H1 (cell line): ENCODE data around the gene PTPA. TPM values are rescaled to one million over a fixed set of nuclear protein-coding genes. Genes with fewer than 3 reads are reported as not detected.

Experiments used
- CTCF ChIA-PET: fragments of 300-600 bp; sonication (Branson Sonifier 250); formaldehyde crosslinking; loops from one replicate; lab custom pipeline; 2021; ENCODE audit not compliant: partially characterized antibody; lab: Charles Lee
- POLR2A ChIA-PET: fragments of 300-600 bp; sonication (Branson Sonifier 250); formaldehyde crosslinking; loops from one replicate; lab custom pipeline; 2021; ENCODE audit warnings: inconsistent platforms; ENCODE audit not compliant: partially characterized antibody; lab: Charles Lee
- DNase-seq, 2 experiments: peaks; one replicate each; pipeline versions ENCODE4 v3.0.0 to v3.0.0-alpha.2; 2010 to 2022; ENCODE audit warnings: low spot score in 2 of 2, low read depth in 1 of 2, mixed read lengths in 1 of 2
- FAIRE-seq: peaks from 2 replicates; lab custom pipeline; 2011; peaks lifted over from hg19 to GRCh38; lab: Jason Lieb, UNC
- H2AFZ ChIP-seq: 2 replicates; pipeline ENCODE4 v1.8.1; 2012; ENCODE audit warnings: low read length, inconsistent platforms
- H2AK5ac ChIP-seq: 2 replicates; pipeline ENCODE4 v1.6.1; 2013; ENCODE audit warnings: low read depth, low read length
- H2BK120ac ChIP-seq: replicated peaks from 2 replicates; pipeline ENCODE3; 2013; ENCODE audit warnings: low read depth, low read length, inconsistent platforms
- H2BK12ac ChIP-seq: 2 replicates; pipeline ENCODE4 v1.6.1; 2013; ENCODE audit warnings: low read depth, low read length
- H2BK15ac ChIP-seq: 2 replicates; pipeline ENCODE4 v1.6.1; 2013; ENCODE audit warnings: low read length
- H2BK20ac ChIP-seq: 2 replicates; pipeline ENCODE4 v1.6.1; 2013; ENCODE audit warnings: low read length
- H2BK5ac ChIP-seq: 2 replicates; pipeline ENCODE4 v1.6.1; 2013; ENCODE audit warnings: low read depth, low read length
- H3K14ac ChIP-seq: 2 replicates; pipeline ENCODE4 v1.6.1; 2013; ENCODE audit warnings: inconsistent platforms; ENCODE audit not compliant: insufficient read length
- H3K18ac ChIP-seq: 2 replicates; pipeline ENCODE4 v1.6.1; 2013; ENCODE audit warnings: low read length; ENCODE audit errors: extremely low read depth
- H3K23ac ChIP-seq: 2 replicates; pipeline ENCODE4 v1.6.1; 2013; ENCODE audit warnings: inconsistent platforms; ENCODE audit not compliant: insufficient read length
- H3K23me2 ChIP-seq: 2 replicates; pipeline ENCODE4 v1.6.1; 2013; ENCODE audit warnings: low read depth, low read length
- H3K27ac ChIP-seq: 2 replicates; pipeline ENCODE4 v1.6.1; 2011; ENCODE audit warnings: low read depth, low read length, inconsistent platforms
- H3K27me3 ChIP-seq, 4 experiments: replicated peaks in 1 of 4; 1 replicate in 1 of 4; 2 replicates in 3 of 4; pipeline versions ENCODE4 v1.6.1 to v1.8.1; 2011 to 2013; ENCODE audit warnings: low read length in 3 of 4, mild to moderate bottlenecking in 3 of 4, inconsistent platforms in 2 of 4, mixed read lengths in 2 of 4, moderate library complexity in 1 of 4; ENCODE audit not compliant: control insufficient read depth in 3 of 4, insufficient read depth in 3 of 4; ENCODE audit errors: extremely low read depth in 1 of 4
- H3K36me3 ChIP-seq, 4 experiments: 2 replicates each; pipeline versions ENCODE4 v1.6.1 to v1.8.1; 2011 to 2013; ENCODE audit warnings: mild to moderate bottlenecking in 4 of 4, low read length in 3 of 4, moderate library complexity in 2 of 4, control low read depth in 1 of 4, inconsistent platforms in 1 of 4; ENCODE audit not compliant: insufficient read depth in 4 of 4, control insufficient read depth in 2 of 4
- H3K4ac ChIP-seq: replicated peaks from 2 replicates; pipeline ENCODE3; 2013; ENCODE audit warnings: low read length, low read depth, mixed read lengths, inconsistent platforms; ENCODE audit not compliant: insufficient read length
- H3K4me1 ChIP-seq, 4 experiments: replicated peaks in 1 of 4; 1 replicate in 1 of 4; 2 replicates in 3 of 4; pipeline versions ENCODE4 v1.6.1 to v1.8.1; 2011 to 2013; ENCODE audit warnings: low read length in 3 of 4, inconsistent platforms in 2 of 4, mixed read lengths in 1 of 4; ENCODE audit not compliant: insufficient read depth in 4 of 4, control insufficient read depth in 3 of 4
- H3K4me2 ChIP-seq, 2 experiments: 2 replicates each; pipeline versions ENCODE4 v1.6.1 to v1.8.1; 2011 to 2013; ENCODE audit warnings: low read depth in 2 of 2, low read length in 2 of 2, control low read depth in 1 of 2, inconsistent platforms in 1 of 2, mild to moderate bottlenecking in 1 of 2; ENCODE audit not compliant: insufficient read depth in 1 of 2
- H3K4me3 ChIP-seq, 4 experiments: fragments of 200-600, 300-600 bp in 1 of 4; sonication (generic), shearing (Covaris generic), sonication (Bioruptor Twin) in 1 of 4; 2 replicates each; pipeline versions ENCODE4 v1.5.1 to v1.8.1; 2011 to 2016; ENCODE audit warnings: low read length in 4 of 4, low read depth in 3 of 4, control low read depth in 2 of 4, inconsistent platforms in 2 of 4, mild to moderate bottlenecking in 2 of 4, mixed read lengths in 1 of 4, moderate library complexity in 1 of 4; ENCODE audit not compliant: insufficient read depth in 2 of 4; ENCODE audit errors: extremely low read depth in 1 of 4
- H3K56ac ChIP-seq: replicated peaks from 2 replicates; pipeline ENCODE3; 2013; ENCODE audit warnings: low read depth, mild to moderate bottlenecking, mixed read lengths, low read length, inconsistent platforms; ENCODE audit not compliant: insufficient read length
- H3K79me1 ChIP-seq: 2 replicates; pipeline ENCODE4 v1.6.1; 2013; ENCODE audit warnings: low read depth, low read length, control low read depth
- H3K79me2 ChIP-seq, 2 experiments: 2 replicates each; pipeline versions ENCODE4 v1.6.1 to v1.8.1; 2012 to 2013; ENCODE audit warnings: low read length in 2 of 2, mild to moderate bottlenecking in 2 of 2, inconsistent platforms in 1 of 2; ENCODE audit not compliant: insufficient read depth in 2 of 2, control insufficient read depth in 1 of 2
- H3K9ac ChIP-seq, 4 experiments: replicated peaks in 1 of 4; 1 replicate in 1 of 4; 2 replicates in 3 of 4; pipeline versions ENCODE4 v1.6.1 to v1.8.1; 2011 to 2013; ENCODE audit warnings: low read depth in 3 of 4, low read length in 3 of 4, control low read depth in 2 of 4, mild to moderate bottlenecking in 2 of 4, moderate library complexity in 2 of 4, inconsistent platforms in 1 of 4; ENCODE audit errors: extremely low read depth in 1 of 4
- H3K9me3 ChIP-seq, 2 experiments: 2 replicates each; pipeline versions ENCODE4 v1.6.1 to v1.8.1; 2012 to 2013; ENCODE audit warnings: mild to moderate bottlenecking in 2 of 2, moderate library complexity in 2 of 2, control low read depth in 1 of 2, inconsistent platforms in 1 of 2, low read depth in 1 of 2, low read length in 1 of 2, mixed read lengths in 1 of 2; ENCODE audit not compliant: insufficient read depth in 2 of 2
- H4K20me1 ChIP-seq, 2 experiments: replicated peaks in 1 of 2; 2 replicates each; pipeline versions ENCODE3 to v1.8.1; 2011 to 2013; ENCODE audit warnings: inconsistent platforms in 2 of 2, low read length in 2 of 2, mild to moderate bottlenecking in 1 of 2; ENCODE audit not compliant: insufficient read depth in 2 of 2, control insufficient read depth in 1 of 2
- H4K5ac ChIP-seq: 2 replicates; pipeline ENCODE4 v1.6.1; 2013; ENCODE audit warnings: low read length, low read depth, mixed read lengths, inconsistent platforms; ENCODE audit not compliant: insufficient read length
- H4K8ac ChIP-seq: 2 replicates; pipeline ENCODE4 v1.8.0; 2013; ENCODE audit warnings: mild to moderate bottlenecking, moderate library complexity, low read length, inconsistent platforms; ENCODE audit not compliant: insufficient read depth; ENCODE audit errors: extremely low read depth
- H4K91ac ChIP-seq: replicated peaks from 2 replicates; pipeline ENCODE3; 2013; ENCODE audit warnings: low read length, mixed read lengths, inconsistent platforms; ENCODE audit not compliant: insufficient read length
- KDM1A ChIP-seq: fragments of 200-600, 300-600 bp; sonication (generic); IDR thresholded peaks from 2 replicates; pipeline ENCODE4 v1.7.1; 2016; ENCODE audit warnings: mild to moderate bottlenecking, low read length, borderline replicate concordance
- KDM4A ChIP-seq: IDR thresholded peaks from one replicate; pipeline ENCODE4 v1.7.1; 2012; ENCODE audit warnings: low read depth, mild to moderate bottlenecking, moderate library complexity, low read length, inconsistent platforms; ENCODE audit not compliant: severe bottlenecking
- POU5F1 ChIP-seq: IDR thresholded peaks from 2 replicates; pipeline ENCODE4 v1.6.1; 2011; ENCODE audit warnings: low read depth, mild to moderate bottlenecking, low read length, moderate library complexity
- SP2 ChIP-seq: IDR thresholded peaks from 2 replicates; pipeline ENCODE4 v1.6.1; 2012; ENCODE audit warnings: mild to moderate bottlenecking, low read length, inconsistent platforms
- SRF ChIP-seq: IDR thresholded peaks from 2 replicates; pipeline ENCODE4 v1.6.1; 2011; ENCODE audit warnings: mild to moderate bottlenecking, low read depth, low read length, moderate library complexity
- WGBS, 2 experiments: shearing (Covaris generic) in 1 of 2; methylation state at CpG; one replicate each; pipeline versions ENCODE4 v1.1.6 to v1.1.7; 2013 to 2015; ENCODE audit warnings: low lambda C conversion rate in 2 of 2, mixed read lengths in 2 of 2, inconsistent platforms in 1 of 2, low coverage in 1 of 2, missing lambda C conversion rate in 1 of 2; ENCODE audit not compliant: insufficient replicate concordance in 2 of 2, insufficient coverage in 1 of 2, insufficient read length in 1 of 2; ENCODE audit errors: extremely low coverage in 1 of 2, missing lambda C conversion rate in 1 of 2; 5-methylcytosine and 5-hydroxymethylcytosine counted together
- polyA plus RNA-seq, 7 experiments: library from polyadenylated mRNA; depleted of rRNA in 3 of 7; stranded (reverse) in 5 of 7; unstranded in 2 of 7; fragments of >200 nt in 5 of 7; fragments of 200-250 nt in 2 of 7; gene quantifications; 1 replicate in 5 of 7; 2 replicates in 1 of 7; 4 replicates in 1 of 7; pipeline versions ENCODE4 v1.2.1 to v1.2.3, GENCODE V29; 2011 to 2013; ENCODE audit warnings: missing spikeins in 2 of 7, mixed read lengths in 2 of 7
- total RNA-seq: library from RNA; stranded (reverse); fragmentation: NEBNext Ultra II Directional; extraction: Animal tissue kit (Norgen Biotek cat#: 25700); gene quantifications from 2 replicates; pipeline ENCODE4 v1.2.1, GENCODE V29; 2021

PTPA gene
- total and polyA plus RNA-seq, 2 of the 8 experiments (the other 6 are each of a cell fraction or from before 2014, with no cell fraction given) = 114 to 145 TPM

GRCh38 chr9:129080298-129080600 lies 31.0 kb upstream of the PTPA start:
- H3K27ac ChIP-seq = no peak overlapping the region
- H3K23ac ChIP-seq = no peak overlapping the region
- H3K9ac ChIP-seq = peak overlapping the region in 3 of 4 experiments; percentile 40 to 53 (median 43); a peak in 4 of 7 replicates

More at GRCh38 chr9:129080298-129080600, 31.0 kb upstream of the PTPA start:
- peak overlapping the region; percentile 56; the same call in 1 of the 2 replicates for H2AFZ ChIP-seq
- peaks cover 0 to 9% (median 5%) of the 10 kb centered on the region in 4 experiments; a peak in 6 of 7 replicates for H3K4me1 ChIP-seq
- H3K79me2 ChIP-seq = peaks cover 8 to 42% of the 10 kb centered on the region in 2 experiments; a peak in 3 of 4 replicates
- TF ChIP-seq SRF (no peak), KDM4A (peak; percentile 36), KDM1A (peak; percentile 84), POU5F1 (no peak), SP2 (no peak)
- no peak overlapping the region for H3K14ac ChIP-seq
- peak overlapping the region; percentile 12; the same call in 1 of the 2 replicates for H2BK5ac ChIP-seq
- peak overlapping the region; percentile 65 to 76 for H3K4me2 ChIP-seq
- H4K20me1 ChIP-seq = peaks cover 7 to 19% of the 10 kb centered on the region in 2 experiments
- no peak overlapping the region for H3K18ac ChIP-seq
- H3K23me2 ChIP-seq = peaks cover 8% of the 10 kb centered on the region
- no peaks in the 10 kb centered on the region for H3K27me3 ChIP-seq
- H4K5ac ChIP-seq = peak overlapping the region; percentile 26
- no peak overlapping the region for H2BK20ac ChIP-seq
- H3K79me1 ChIP-seq = peaks cover 27% of the 10 kb centered on the region
- H3K9me3 ChIP-seq = no peaks in the 10 kb centered on the region
- H3K4me3 ChIP-seq = peak overlapping the region; percentile 53 to 82 (median 73)
- H2BK15ac ChIP-seq = no peak overlapping the region
- peaks cover 0 to 5% (median 0%) of the 10 kb centered on the region in 4 experiments; a peak in 4 of 8 replicates for H3K36me3 ChIP-seq
- H4K8ac ChIP-seq = no peak overlapping the region; the same call in 1 of the 2 replicates
- no peak overlapping the region for H2BK120ac ChIP-seq
- no peak for DNase-seq
- H3K56ac ChIP-seq = no peak overlapping the region
- no peak overlapping the region for H2AK5ac ChIP-seq
- H4K91ac ChIP-seq = no peak overlapping the region
- CTCF ChIA-PET = interaction anchor here (0.6 to 1.8 kb wide), 3 partner anchors 18 to 545 kb away, joined by 4 read pairs; partner anchors contain the start of gene SH3GLB2
- H2BK12ac ChIP-seq = no peak overlapping the region
- 5% methylated on average over 12 of the region's 12 CpGs; no CpG with 5 or more reads in 1 of the 2 experiments for WGBS, 2 experiments
- no peak overlapping the region for H3K4ac ChIP-seq
- POLR2A ChIA-PET = interaction anchor here (0.7 to 3.9 kb wide), 11 partner anchors 8 to 391 kb away, joined by 3 to 27 read pairs (median 4); partner anchors contain the start of genes IER5L, MIGA2, SET and SH3GLB2
- no peak for FAIRE-seq
